ENCODE measurements around the gene CST4.
"Not testable (repeated sequence)": the region's sequence is repeated elsewhere in the genome, so short reads cannot be mapped to it uniquely, and the experiment has no call there.

DNA sequence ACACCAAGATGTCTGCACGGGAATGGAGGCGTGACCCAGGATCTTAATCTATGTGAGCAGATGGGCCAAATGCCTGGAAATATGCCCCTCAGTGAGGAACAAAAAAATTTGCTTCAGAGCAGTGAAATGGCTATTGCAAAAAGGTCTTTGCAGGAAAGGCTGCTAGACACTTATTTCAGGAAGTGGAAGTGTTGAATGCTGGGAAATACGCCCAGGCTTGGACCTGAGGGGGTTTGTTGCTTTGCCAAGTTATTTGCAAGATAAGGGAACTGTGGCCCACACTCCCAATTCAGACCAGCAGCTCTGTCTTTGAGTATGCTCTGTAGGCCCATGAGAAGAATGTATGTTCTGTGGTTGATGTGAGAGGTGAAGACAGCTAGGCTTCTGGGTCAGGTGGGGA, 46.6 kb upstream of the CST4 start:
- not testable (repeated sequence) for TF ChIP-seq CTCF (IDR thresholded peaks at IDR 0.05); EZH2 (IDR thresholded peaks at IDR 0.05; ENCODE audit: borderline replicate concordance, insufficient read depth, low read depth, low read length, poor library complexity, severe bottlenecking)
